PC-3 (cell line): ENCODE results near the gene CLNK. TPM values are rescaled to one million over a fixed set of nuclear protein-coding genes. Genes with fewer than 3 reads are reported as not detected.

Experiments
- ATAC-seq: fragments of 200-7000 bp; cut with Tn5 transposase; 2 replicates; pipeline ENCODE4 v1.9.1; 2020; ENCODE audit warnings: mild to moderate bottlenecking, moderate library complexity
- BruUV-seq: library from RNA; stranded (reverse); fragments of 400-500 nt; replicated peaks from 2 replicates; lab custom pipeline; 2021; lab: Mats Ljungman, UMichigan
- CTCF ChIA-PET: fragments of 300-600 bp; sonication (Branson Sonifier 250); formaldehyde crosslinking; loops from one replicate; lab custom pipeline; 2022; ENCODE audit warnings: antibody characterized with exemption; lab: Charles Lee
- POLR2A ChIA-PET: fragments of 300-600 bp; sonication (Branson Sonifier 250); formaldehyde crosslinking; loops from one replicate; lab custom pipeline; 2022; ENCODE audit warnings: antibody characterized with exemption; ENCODE audit not compliant: unreplicated experiment; lab: Charles Lee
- DNase-seq: peaks from one replicate; pipeline ENCODE4 v3.0.0-alpha.2; 2015
- H2AFZ ChIP-seq: fragments of 300-600 bp; sonication (generic); 2 replicates; pipeline ENCODE4 v1.6.0; 2016; ENCODE audit warnings: antibody characterized with exemption, low read length
- H3F3A ChIP-seq: fragments of 300-600 bp; sonication (generic); one replicate; pipeline ENCODE4 v1.6.0; 2017; ENCODE audit warnings: antibody characterized with exemption, low read length, control low read depth, mild to moderate bottlenecking; ENCODE audit not compliant: unreplicated experiment
- H3K27ac ChIP-seq: fragments of 300-600 bp; sonication (generic); 2 replicates; pipeline ENCODE4 v1.5.1; 2016; ENCODE audit warnings: mild to moderate bottlenecking, low read length
- H3K27me3 ChIP-seq: fragments of 300-600 bp; sonication (generic); 2 replicates; pipeline ENCODE4 v1.6.1; 2016; ENCODE audit warnings: low read length, mixed read lengths
- H3K36me3 ChIP-seq: fragments of 300-600 bp; sonication (generic); 2 replicates; pipeline ENCODE4 v1.6.1; 2016; ENCODE audit warnings: low read depth, mixed run types, low read length, mixed read lengths
- H3K4me1 ChIP-seq: fragments of 300-600 bp; sonication (generic); 2 replicates; pipeline ENCODE4 v1.5.1; 2016; ENCODE audit warnings: low read length; ENCODE audit not compliant: insufficient read depth
- H3K4me2 ChIP-seq: fragments of 300-600 bp; sonication (generic); 2 replicates; pipeline ENCODE4 v1.6.0; 2016; ENCODE audit warnings: low read length
- H3K4me3 ChIP-seq: fragments of 300-600 bp; sonication (generic); 2 replicates; pipeline ENCODE4 v1.5.1; 2016; ENCODE audit warnings: mild to moderate bottlenecking, low read length, mixed read lengths
- H3K79me2 ChIP-seq: fragments of 300-600 bp; sonication (generic); 2 replicates; pipeline ENCODE4 v1.6.1; 2017; ENCODE audit warnings: low read length, mixed read lengths
- H3K9ac ChIP-seq: fragments of 300-600 bp; sonication (generic); 2 replicates; pipeline ENCODE4 v1.6.0; 2016; ENCODE audit warnings: mild to moderate bottlenecking, low read length
- H3K9me2 ChIP-seq: fragments of 300-600 bp; sonication (generic); replicated peaks from 2 replicates; pipeline ENCODE4 v1.6.1; 2016; ENCODE audit warnings: mixed run types, low read length, mixed read lengths
- H3K9me3 ChIP-seq: fragments of 300-600 bp; sonication (generic); 2 replicates; pipeline ENCODE4 v1.6.1; 2016; ENCODE audit warnings: low read length, mixed read lengths
- H4K20me1 ChIP-seq: fragments of 300-600 bp; sonication (generic); 2 replicates; pipeline ENCODE4 v1.6.1; 2016; ENCODE audit warnings: low read length, mixed read lengths
- EZH2 ChIP-seq: fragments of 300-600 bp; sonication (generic); IDR thresholded peaks from one replicate; pipeline ENCODE4 v1.6.1; 2017; ENCODE audit warnings: antibody characterized with exemption, mild to moderate bottlenecking, low read length; ENCODE audit not compliant: unreplicated experiment
- EZH2phosphoT487 ChIP-seq: fragments of 300-600 bp; sonication (generic); IDR thresholded peaks from 2 replicates; pipeline ENCODE4 v1.6.1; 2018; ENCODE audit warnings: mild to moderate bottlenecking, antibody characterized with exemption, low read length, borderline replicate concordance
- intact Hi-C: fragments of 100-400 bp; cut with micrococcal nuclease; formaldehyde crosslinking; loops from 2 replicates; pipeline ENCODE4 v1.9.0; 2023
- total RNA-seq: library from RNA; depleted of rRNA; stranded (reverse); fragments of >200 nt; gene quantifications from 2 replicates; pipeline ENCODE4 v1.2.3, GENCODE V29; 2014
- TF ChIP-seq, protein P1 (sequence below): fragments of 300-600 bp; sonication (generic); conservative IDR thresholded peaks from 2 replicates; pipeline ENCODE4 v1.5.1; 2017; ENCODE audit warnings: antibody characterized with exemption, low read depth, mild to moderate bottlenecking, low read length

Gene CLNK
- total RNA-seq, 1 experiment from 2014 or later: not detected

- Histone ChIP-seq H3K27ac (no peak overlapping the region), H2AFZ (no peak overlapping the region), H3F3A (peaks cover 3% of the 10 kb centered on the region), H3K4me1 (peaks cover 30% of the 10 kb centered on the region), H3K79me2 (no peaks in the 10 kb centered on the region), H3K36me3 (no peaks in the 10 kb centered on the region), H3K9ac (no peak overlapping the region), H3K4me2 (no peak overlapping the region), H3K9me2 (no peaks in the 10 kb centered on the region), H3K27me3 (no peaks in the 10 kb centered on the region), H3K9me3 (no peaks in the 10 kb centered on the region), H3K4me3 (no peak overlapping the region), H4K20me1 (no peaks in the 10 kb centered on the region)
- no peak for TF ChIP-seq EZH2
- TF ChIP-seq, protein P1, sequence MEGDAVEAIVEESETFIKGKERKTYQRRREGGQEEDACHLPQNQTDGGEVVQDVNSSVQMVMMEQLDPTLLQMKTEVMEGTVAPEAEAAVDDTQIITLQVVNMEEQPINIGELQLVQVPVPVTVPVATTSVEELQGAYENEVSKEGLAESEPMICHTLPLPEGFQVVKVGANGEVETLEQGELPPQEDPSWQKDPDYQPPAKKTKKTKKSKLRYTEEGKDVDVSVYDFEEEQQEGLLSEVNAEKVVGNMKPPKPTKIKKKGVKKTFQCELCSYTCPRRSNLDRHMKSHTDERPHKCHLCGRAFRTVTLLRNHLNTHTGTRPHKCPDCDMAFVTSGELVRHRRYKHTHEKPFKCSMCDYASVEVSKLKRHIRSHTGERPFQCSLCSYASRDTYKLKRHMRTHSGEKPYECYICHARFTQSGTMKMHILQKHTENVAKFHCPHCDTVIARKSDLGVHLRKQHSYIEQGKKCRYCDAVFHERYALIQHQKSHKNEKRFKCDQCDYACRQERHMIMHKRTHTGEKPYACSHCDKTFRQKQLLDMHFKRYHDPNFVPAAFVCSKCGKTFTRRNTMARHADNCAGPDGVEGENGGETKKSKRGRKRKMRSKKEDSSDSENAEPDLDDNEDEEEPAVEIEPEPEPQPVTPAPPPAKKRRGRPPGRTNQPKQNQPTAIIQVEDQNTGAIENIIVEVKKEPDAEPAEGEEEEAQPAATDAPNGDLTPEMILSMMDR: no peak
- TF ChIP-seq EZH2phosphoT487: no peak
- ATAC-seq: no peak
- no TSS peak for BruUV-seq
- ChIA-PET CTCF (no interaction called here), POLR2A (no interaction called here)
- DNase-seq: no peak
- intact Hi-C loops: no loop called here
These were observed 75.9 kb downstream of the CLNK start for GRCh38 chr4:10608501-10609219.

GRCh38 chr4:10607206-10607605, 77.4 kb downstream of the CLNK start:
- H2AFZ ChIP-seq: no peak overlapping the region

More at GRCh38 chr4:10607206-10607605, 77.4 kb downstream of the CLNK start:
- Histone ChIP-seq H4K20me1 (no peaks in the 10 kb centered on the region), H3K9me2 (no peaks in the 10 kb centered on the region), H3K4me1 (peaks cover 28% of the 10 kb centered on the region), H3K4me3 (no peak overlapping the region), H3K9me3 (no peaks in the 10 kb centered on the region), H3K4me2 (peak overlapping the region; percentile 49; the same call in 1 of the 2 replicates), H3K36me3 (no peaks in the 10 kb centered on the region), H3K79me2 (no peaks in the 10 kb centered on the region), H3F3A (peaks cover 3% of the 10 kb centered on the region), H3K9ac (no peak overlapping the region), H3K27me3 (no peaks in the 10 kb centered on the region), H3K27ac (peak overlapping the region; percentile 86)
- no TSS peak for BruUV-seq
- intact Hi-C loops: no loop called here
- ChIA-PET POLR2A (no interaction called here), CTCF (no interaction called here)
- no peak for TF ChIP-seq EZH2
- no peak for TF ChIP-seq EZH2phosphoT487
- TF ChIP-seq, protein P1: no peak
- ATAC-seq: no peak
- no peak for DNase-seq
